ENCODE data around the gene CHRNA1.

The CHRNA1 gene

GRCh38 chr2:174781996-174782395, 17.7 kb upstream of the CHRNA1 start:
- DNase-seq (ENCODE audit: low spot score) = no peak

- DNase-seq (ENCODE audit: low spot score) = no peak
These were observed 17.0 kb upstream of the CHRNA1 start for GRCh38 chr2:174781298-174781697.

- no peak for DNase-seq (ENCODE audit: low spot score)
These were observed 16.6 kb upstream of the CHRNA1 start for GRCh38 chr2:174780856-174781255.

- DNase-seq (ENCODE audit: low spot score) = no peak
These were observed 16.0 kb upstream of the CHRNA1 start for GRCh38 chr2:174780191-174780840.

- no peak for DNase-seq (ENCODE audit: low spot score)
These were observed 15.2 kb upstream of the CHRNA1 start for GRCh38 chr2:174779361-174779928.

GRCh38 chr2:174778085-174778981, 14.1 kb upstream of the CHRNA1 start:
- DNase-seq (ENCODE audit: low spot score) = no peak

- no peak for DNase-seq (ENCODE audit: low spot score)
These were observed 13.2 kb upstream of the CHRNA1 start for GRCh38 chr2:174777347-174778084.

- DNase-seq (ENCODE audit: low spot score) = no peak
These were observed 12.4 kb upstream of the CHRNA1 start for GRCh38 chr2:174776675-174777074.

- DNase-seq (ENCODE audit: low spot score) = no peak
These were observed 12.0 kb upstream of the CHRNA1 start for GRCh38 chr2:174776223-174776622.

- DNase-seq (ENCODE audit: low spot score) = no peak
These were observed 11.3 kb upstream of the CHRNA1 start for GRCh38 chr2:174775571-174775980.

- DNase-seq (ENCODE audit: low spot score) = no peak
These were observed 10.6 kb upstream of the CHRNA1 start for GRCh38 chr2:174774886-174775285.

GRCh38 chr2:174773215-174773614, 8.9 kb upstream of the CHRNA1 start:
- DNase-seq (ENCODE audit: low spot score) = no peak

- DNase-seq (ENCODE audit: low spot score) = no peak
These were observed 8.2 kb upstream of the CHRNA1 start for GRCh38 chr2:174772472-174772801.

- DNase-seq (ENCODE audit: low spot score) = peak; percentile 66
These were observed 7.6 kb upstream of the CHRNA1 start for GRCh38 chr2:174771631-174772471.

GRCh38 chr2:174771136-174771535, 6.9 kb upstream of the CHRNA1 start:
- DNase-seq (ENCODE audit: low spot score) = no peak

- no peak for DNase-seq (ENCODE audit: low spot score)
These were observed 4.3 kb upstream of the CHRNA1 start for GRCh38 chr2:174768557-174768956.

GRCh38 chr2:174766271-174766670, 2.0 kb upstream of the CHRNA1 start:
- no peak for DNase-seq (ENCODE audit: low spot score)

- DNase-seq (ENCODE audit: low spot score) = no peak
These were observed 1.3 kb upstream of the CHRNA1 start for GRCh38 chr2:174765576-174765975.

GRCh38 chr2:174763780-174764179, 492 bp downstream of the CHRNA1 start:
- no peak for DNase-seq (ENCODE audit: low spot score)

- DNase-seq (ENCODE audit: low spot score) = no peak
These were observed 1.8 kb downstream of the CHRNA1 start for GRCh38 chr2:174762464-174762863.

GRCh38 chr2:174761837-174762236, 2.4 kb downstream of the CHRNA1 start:
- DNase-seq (ENCODE audit: low spot score) = no peak

Data from putamen (tissue), 1 donor.